Natural killer cell (primary cell): ENCODE results near the gene CADM1. TPM values are rescaled to one million over a fixed set of nuclear protein-coding genes. Genes with fewer than 3 reads are reported as not detected.
A peak's percentile ranks its signal among the peaks of the same experiment; 100 is the strongest.

Source experiments
- ATAC-seq, 3 donors: fragments of 150-1000 bp in 2 of 3; fragments of 200-7000 bp in 1 of 3; cut with Tn5 transposase; 1 replicate in 1 of 3; 2 replicates in 2 of 3; pipeline ENCODE4 v1.10.0; 2021; ENCODE audit warnings: mild to moderate bottlenecking in 2 of 3, moderate library complexity in 2 of 3
- DNase-seq, 2 donors: peaks; one replicate each; pipeline versions ENCODE4 v3.0.0 to v3.0.0-alpha.2; 2013 to 2021; ENCODE audit warnings: mixed read lengths in 1 of 2
- H3K27ac ChIP-seq: one replicate; pipeline ENCODE4 v1.5.1; 2013; ENCODE audit warnings: mild to moderate bottlenecking, low read length
- H3K27me3 ChIP-seq: one replicate; pipeline ENCODE4 v1.6.1; 2013; ENCODE audit warnings: low read length; ENCODE audit not compliant: control insufficient read depth, insufficient read depth
- H3K36me3 ChIP-seq: one replicate; pipeline ENCODE4 v1.6.1; 2013; ENCODE audit warnings: low read length; ENCODE audit not compliant: control insufficient read depth, insufficient read depth
- H3K4me1 ChIP-seq: one replicate; pipeline ENCODE4 v1.6.1; 2013; ENCODE audit warnings: low read length; ENCODE audit not compliant: control insufficient read depth, insufficient read depth
- H3K4me3 ChIP-seq: one replicate; pipeline ENCODE4 v1.5.1; 2013; ENCODE audit warnings: low read length
- H3K9me3 ChIP-seq: one replicate; pipeline ENCODE4 v1.6.1; 2013; ENCODE audit warnings: low read length; ENCODE audit not compliant: control insufficient read depth, insufficient read depth
- H3K27ac Mint-ChIP-seq, 2 donors: one replicate each; pipeline ENCODE4 v1.8.0; 2022; ENCODE audit warnings: mild to moderate bottlenecking in 2 of 2, mixed read lengths in 2 of 2, moderate library complexity in 1 of 2
- H3K27me3 Mint-ChIP-seq, 2 donors: one replicate each; pipeline ENCODE4 v1.8.0; 2022; ENCODE audit warnings: low read depth in 2 of 2, mixed read lengths in 2 of 2
- H3K36me3 Mint-ChIP-seq: one replicate; pipeline ENCODE4 v1.8.0; 2022; ENCODE audit warnings: mixed read lengths
- H3K4me1 Mint-ChIP-seq, 2 donors: one replicate each; pipeline ENCODE4 v1.8.0; 2022; ENCODE audit warnings: mixed read lengths in 2 of 2
- H3K4me3 Mint-ChIP-seq: one replicate; pipeline ENCODE4 v1.8.0; 2022; ENCODE audit warnings: mild to moderate bottlenecking, moderate library complexity, mixed read lengths
- H3K9me3 Mint-ChIP-seq, 2 donors: one replicate each; pipeline ENCODE4 v1.8.0; 2022; ENCODE audit warnings: mixed read lengths in 2 of 2
- WGBS: methylation state at CpG from one replicate; pipeline ENCODE4 v1.1.7; 2013; ENCODE audit warnings: missing lambda C conversion rate; ENCODE audit not compliant: insufficient coverage; 5-methylcytosine and 5-hydroxymethylcytosine counted together
- intact Hi-C: fragments of 100-400 bp; cut with micrococcal nuclease; formaldehyde crosslinking; loops from one replicate; pipeline ENCODE4 v1.14.2; 2022
- total RNA-seq, 4 donors: library from RNA; stranded (reverse); fragments of 120-200 nt in 1 of 4; gene quantifications; one replicate each; pipeline versions ENCODE4 v1.2.3 to v1.2.4, GENCODE V29; 2013 to 2022
- TF ChIP-seq, protein P1 (sequence below): fragments of 200-600 bp; IDR thresholded peaks from one replicate; pipeline ENCODE4 v1.8.0; 2022; ENCODE audit warnings: antibody characterized with exemption

The CADM1 gene
- total RNA-seq, 3 donors from 2014 or later (not counting 1 experiment from before 2014, with no cell fraction given) = 3.2 to 4.2 (median 3.9) TPM

DNA sequence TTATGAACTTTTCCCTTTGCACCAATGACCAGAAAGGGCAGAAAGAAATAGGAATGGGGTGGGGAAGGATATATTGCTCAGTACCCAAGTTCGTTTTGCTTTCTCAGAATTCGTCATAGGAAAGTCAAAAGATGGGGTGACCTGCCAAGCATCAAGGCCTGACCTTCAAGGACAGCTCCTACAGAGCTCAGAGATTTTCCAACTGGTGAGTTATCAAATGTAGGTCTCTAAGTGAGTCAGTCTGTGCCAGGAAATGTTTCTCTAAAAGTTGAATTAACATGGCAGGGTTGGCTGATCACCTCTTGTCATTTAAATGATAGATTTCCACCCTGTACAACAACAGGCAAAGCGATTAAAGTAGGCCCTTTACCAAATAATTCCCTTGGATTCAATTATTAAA lies 307.2 kb downstream of the CADM1 start:
- no peak overlapping the region for H3K4me3 ChIP-seq
- no peak for DNase-seq
- no peak overlapping the region for H3K27ac Mint-ChIP-seq
- no peaks in the 10 kb centered on the region for H3K4me1 ChIP-seq
- WGBS = 80% methylated on average over 3 of the region's 3 CpGs
- H3K4me1 Mint-ChIP-seq = no peaks in the 10 kb centered on the region
- TF ChIP-seq, protein P1, sequence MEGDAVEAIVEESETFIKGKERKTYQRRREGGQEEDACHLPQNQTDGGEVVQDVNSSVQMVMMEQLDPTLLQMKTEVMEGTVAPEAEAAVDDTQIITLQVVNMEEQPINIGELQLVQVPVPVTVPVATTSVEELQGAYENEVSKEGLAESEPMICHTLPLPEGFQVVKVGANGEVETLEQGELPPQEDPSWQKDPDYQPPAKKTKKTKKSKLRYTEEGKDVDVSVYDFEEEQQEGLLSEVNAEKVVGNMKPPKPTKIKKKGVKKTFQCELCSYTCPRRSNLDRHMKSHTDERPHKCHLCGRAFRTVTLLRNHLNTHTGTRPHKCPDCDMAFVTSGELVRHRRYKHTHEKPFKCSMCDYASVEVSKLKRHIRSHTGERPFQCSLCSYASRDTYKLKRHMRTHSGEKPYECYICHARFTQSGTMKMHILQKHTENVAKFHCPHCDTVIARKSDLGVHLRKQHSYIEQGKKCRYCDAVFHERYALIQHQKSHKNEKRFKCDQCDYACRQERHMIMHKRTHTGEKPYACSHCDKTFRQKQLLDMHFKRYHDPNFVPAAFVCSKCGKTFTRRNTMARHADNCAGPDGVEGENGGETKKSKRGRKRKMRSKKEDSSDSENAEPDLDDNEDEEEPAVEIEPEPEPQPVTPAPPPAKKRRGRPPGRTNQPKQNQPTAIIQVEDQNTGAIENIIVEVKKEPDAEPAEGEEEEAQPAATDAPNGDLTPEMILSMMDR = no peak
- intact Hi-C loops = no loop called here
- no peak overlapping the region for H3K4me3 Mint-ChIP-seq
- H3K27me3 Mint-ChIP-seq = peaks cover 2 to 17% of the 10 kb centered on the region in 2 donors
- H3K27ac ChIP-seq = no peak overlapping the region
- H3K9me3 ChIP-seq = no peaks in the 10 kb centered on the region
- H3K9me3 Mint-ChIP-seq = peaks cover 0 to 2% of the 10 kb centered on the region in 2 donors
- H3K36me3 ChIP-seq = no peaks in the 10 kb centered on the region
- H3K36me3 Mint-ChIP-seq = no peaks in the 10 kb centered on the region
- no peaks in the 10 kb centered on the region for H3K27me3 ChIP-seq
- no peak for ATAC-seq

GRCh38 chr11:115194802-115195110 lies 309.5 kb downstream of the CADM1 start:
- H3K36me3 ChIP-seq = no peaks in the 10 kb centered on the region
- intact Hi-C loops = no loop called here
- H3K9me3 ChIP-seq = no peaks in the 10 kb centered on the region
- Mint-ChIP-seq H3K36me3 (no peaks in the 10 kb centered on the region), H3K27ac (no peak overlapping the region), H3K4me3 (no peak overlapping the region), H3K4me1 (no peaks in the 10 kb centered on the region), H3K9me3 (peaks cover 0 to 2% of the 10 kb centered on the region in 2 donors), H3K27me3 (peaks cover 2 to 22% of the 10 kb centered on the region in 2 donors)
- no peak overlapping the region for H3K27ac ChIP-seq
- WGBS = 78% methylated on average over 5 of the region's 5 CpGs
- no peak overlapping the region for H3K4me3 ChIP-seq
- H3K27me3 ChIP-seq = no peaks in the 10 kb centered on the region
- TF ChIP-seq, protein P1 = no peak
- peak in 1 of 2 donors; percentile 7 for DNase-seq
- H3K4me1 ChIP-seq = no peaks in the 10 kb centered on the region
- no peak for ATAC-seq

DNA sequence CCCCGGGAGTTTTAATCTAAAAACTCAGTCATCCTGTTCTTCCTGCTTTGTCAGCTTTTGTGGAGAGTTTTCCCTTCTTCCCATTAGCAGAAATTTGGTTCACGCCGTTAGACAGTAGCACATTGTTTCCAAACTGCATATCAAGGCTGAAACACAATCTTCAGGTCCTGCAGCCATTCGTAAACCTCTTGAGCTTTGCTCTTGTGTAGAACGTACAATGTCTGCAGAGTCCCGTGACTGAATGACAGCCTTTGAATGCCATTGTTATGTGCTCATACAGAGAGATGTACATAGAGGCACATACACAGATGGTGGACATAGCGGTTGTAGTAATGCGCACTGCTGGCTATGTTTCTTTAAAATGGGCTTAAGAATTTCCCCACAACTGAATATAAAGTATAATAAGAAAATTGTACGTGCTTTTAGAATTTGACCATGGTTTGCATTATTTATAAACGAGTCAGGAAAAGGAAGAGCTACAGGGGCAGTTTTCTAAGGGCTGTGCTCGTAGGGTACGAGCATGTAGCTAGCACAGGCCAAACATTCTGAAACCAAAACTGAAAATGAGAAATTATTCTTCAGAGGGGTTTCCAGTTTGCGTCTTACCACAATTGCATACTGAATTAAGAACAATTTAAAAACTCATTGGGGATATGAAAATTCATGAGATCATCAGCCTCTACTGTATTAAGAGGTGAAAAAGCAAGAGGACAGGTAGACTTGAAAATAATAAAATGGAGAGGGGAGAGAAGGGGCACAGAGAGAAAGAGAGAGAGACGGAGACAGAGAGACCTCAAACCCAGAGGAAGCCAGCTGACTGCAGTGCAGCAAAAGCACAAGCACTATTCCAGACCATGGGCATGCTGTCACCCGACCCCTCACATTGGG lies 310.1 kb downstream of the CADM1 start:
- Histone ChIP-seq H3K9me3 (no peaks in the 10 kb centered on the region), H3K27me3 (no peaks in the 10 kb centered on the region), H3K27ac (no peak overlapping the region), H3K4me3 (no peak overlapping the region), H3K4me1 (no peaks in the 10 kb centered on the region), H3K36me3 (no peaks in the 10 kb centered on the region)
- Mint-ChIP-seq H3K27ac (no peak overlapping the region), H3K4me3 (no peak overlapping the region), H3K36me3 (no peaks in the 10 kb centered on the region), H3K27me3 (peaks cover 2 to 19% of the 10 kb centered on the region in 2 donors), H3K9me3 (peaks cover 0 to 2% of the 10 kb centered on the region in 2 donors), H3K4me1 (no peaks in the 10 kb centered on the region)
- TF ChIP-seq, protein P1 = no peak
- intact Hi-C loops = no loop called here
- peak in 1 of 3 donors; percentile 48 for ATAC-seq
- WGBS = 59% methylated on average over 12 of the region's 15 CpGs
- peak in 1 of 2 donors; percentile 31 for DNase-seq

DNA sequence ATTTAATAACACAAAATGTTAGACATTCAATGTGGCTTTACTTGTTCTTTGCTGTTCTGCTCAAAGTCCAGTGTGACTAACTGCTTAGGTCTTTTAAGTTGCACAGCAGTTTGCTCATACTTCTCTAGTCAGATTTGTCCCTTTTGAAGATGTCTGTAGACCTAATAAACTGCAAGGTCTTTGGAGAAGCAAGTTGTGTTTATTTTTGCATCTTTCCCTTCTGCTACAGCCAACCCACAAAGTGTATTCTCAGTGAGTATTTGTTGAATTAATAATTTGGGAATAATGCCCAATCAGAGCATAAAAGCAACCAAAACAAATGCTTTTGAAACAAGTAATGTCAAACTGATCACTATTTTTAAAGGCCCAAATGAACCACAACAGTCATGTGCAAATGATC lies 312.5 kb downstream of the CADM1 start:
- H3K4me1 Mint-ChIP-seq = no peaks in the 10 kb centered on the region
- no peak overlapping the region for H3K27ac Mint-ChIP-seq

More for the DNA sequence above, 312.5 kb downstream of the CADM1 start:
- no peaks in the 10 kb centered on the region for H3K9me3 ChIP-seq
- H3K27me3 ChIP-seq = no peaks in the 10 kb centered on the region
- ATAC-seq (no peak), DNase-seq (no peak)
- no peak overlapping the region for H3K4me3 Mint-ChIP-seq
- no peaks in the 10 kb centered on the region for H3K4me1 ChIP-seq
- no peak overlapping the region for H3K4me3 ChIP-seq
- no peak overlapping the region for H3K27ac ChIP-seq
- H3K9me3 Mint-ChIP-seq = peaks cover 0 to 2% of the 10 kb centered on the region in 2 donors
- H3K36me3 Mint-ChIP-seq = no peaks in the 10 kb centered on the region
- TF ChIP-seq, protein P1 = no peak
- H3K27me3 Mint-ChIP-seq = peaks cover 2 to 25% of the 10 kb centered on the region in 2 donors
- intact Hi-C loops = no loop called here
- H3K36me3 ChIP-seq = no peaks in the 10 kb centered on the region
